Daoy (cell line): ENCODE results near the gene KLHDC8A. TPM values are rescaled to one million over a fixed set of nuclear protein-coding genes. Genes with fewer than 3 reads are reported as not detected.

Source experiments
- DNase-seq: peaks from one replicate; pipeline ENCODE4 v3.0.0-alpha.2; 2015; ENCODE audit warnings: low read depth
- total RNA-seq: library from RNA; depleted of rRNA; stranded (reverse); fragments of >200 nt; shearing (Covaris generic); gene quantifications from 2 replicates; pipeline ENCODE4 v1.2.3, GENCODE V29; 2014

Gene KLHDC8A
- total RNA-seq, 1 experiment from 2014 or later, result 0.34 TPM

- DNase-seq, result no peak
Measured at GRCh38 chr1:205345761-205346160, 11.0 kb downstream of the KLHDC8A start.

- DNase-seq, result peak; percentile 49
Measured at GRCh38 chr1:205344066-205344928, 12.4 kb downstream of the KLHDC8A start.

DNA sequence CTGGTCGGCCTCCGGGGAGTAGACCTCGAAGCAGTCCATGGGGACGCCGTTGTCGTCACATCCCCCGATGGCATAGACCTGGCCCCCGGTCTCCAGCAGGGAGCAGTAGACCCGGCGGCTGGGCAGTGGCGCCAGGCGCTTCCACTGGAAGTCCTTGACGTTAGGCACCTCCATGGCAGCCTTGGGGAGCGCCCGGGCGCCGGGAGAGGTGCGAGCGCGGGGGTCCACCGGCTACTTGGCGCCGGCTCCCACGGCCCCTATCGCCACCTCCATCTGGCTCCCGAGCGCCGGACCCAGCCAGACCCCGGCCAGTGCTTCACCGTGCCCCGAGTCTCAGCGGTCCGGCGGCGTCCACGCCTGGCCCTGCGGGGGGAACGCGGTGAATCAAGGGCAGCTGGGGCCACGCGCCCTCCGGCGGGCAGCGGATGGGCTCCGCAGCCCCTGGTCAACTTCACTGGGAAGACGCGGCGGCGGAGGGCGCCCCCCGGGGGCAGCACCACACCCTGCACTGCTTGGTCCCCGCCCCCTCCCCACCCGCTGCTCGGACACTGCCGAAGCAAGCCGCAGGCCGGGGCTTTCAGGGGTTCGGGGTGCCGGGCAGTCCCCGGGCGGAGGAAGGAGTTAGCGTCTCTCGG, 13.2 kb downstream of the KLHDC8A start:
- DNase-seq, result peak; percentile 62

- no peak for DNase-seq
Measured at GRCh38 chr1:205342986-205343385, 13.7 kb downstream of the KLHDC8A start.

GRCh38 chr1:205340676-205341075, 16.0 kb downstream of the KLHDC8A start:
- DNase-seq, result no peak

DNA sequence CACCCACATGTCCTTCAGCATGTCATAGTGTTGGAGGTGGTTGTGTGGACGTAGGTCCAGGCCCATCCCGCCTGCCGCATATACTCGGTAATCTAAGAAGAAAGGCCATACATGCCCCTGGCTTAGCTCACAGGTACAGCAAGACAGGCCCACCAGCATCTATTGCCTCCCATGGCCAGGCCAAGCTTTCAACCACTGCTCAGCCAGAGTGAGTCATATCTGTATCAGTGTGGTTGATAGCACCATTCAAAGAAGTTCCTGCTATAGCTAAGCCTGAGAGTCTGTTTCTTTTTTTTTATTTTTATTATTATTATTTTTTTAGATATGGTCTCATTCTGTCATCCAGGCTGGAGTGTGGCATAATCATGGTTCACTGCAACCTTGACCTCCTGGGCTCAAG, 17.0 kb downstream of the KLHDC8A start:
- no peak for DNase-seq

DNA sequence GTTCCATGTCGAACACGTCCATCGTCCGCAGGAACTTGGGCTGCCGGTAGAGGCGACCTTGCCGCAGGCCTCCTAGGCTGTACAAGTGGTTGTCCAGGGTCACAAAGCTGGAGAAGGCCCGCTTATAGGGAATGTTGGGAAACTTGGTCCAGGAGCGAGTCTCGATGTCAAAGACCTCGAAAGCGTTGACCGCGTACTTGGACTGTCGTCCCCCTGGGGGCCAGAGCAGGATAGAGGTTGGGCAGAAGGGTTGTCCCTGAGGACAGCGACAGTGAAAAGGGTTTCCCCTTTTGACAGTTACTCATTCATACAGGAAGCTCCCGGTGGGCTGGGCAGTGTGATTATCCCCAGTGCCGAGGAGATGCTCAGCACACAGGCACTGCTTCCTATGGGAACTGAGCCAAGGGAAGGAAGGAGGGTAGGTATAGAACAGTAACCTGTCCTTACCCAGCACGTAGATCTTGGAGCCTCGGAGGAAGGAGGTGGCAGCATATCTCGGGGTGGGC, 17.5 kb downstream of the KLHDC8A start:
- no peak for DNase-seq

- DNase-seq, result no peak
Measured at GRCh38 chr1:205338011-205338410, 18.7 kb downstream of the KLHDC8A start.

DNA sequence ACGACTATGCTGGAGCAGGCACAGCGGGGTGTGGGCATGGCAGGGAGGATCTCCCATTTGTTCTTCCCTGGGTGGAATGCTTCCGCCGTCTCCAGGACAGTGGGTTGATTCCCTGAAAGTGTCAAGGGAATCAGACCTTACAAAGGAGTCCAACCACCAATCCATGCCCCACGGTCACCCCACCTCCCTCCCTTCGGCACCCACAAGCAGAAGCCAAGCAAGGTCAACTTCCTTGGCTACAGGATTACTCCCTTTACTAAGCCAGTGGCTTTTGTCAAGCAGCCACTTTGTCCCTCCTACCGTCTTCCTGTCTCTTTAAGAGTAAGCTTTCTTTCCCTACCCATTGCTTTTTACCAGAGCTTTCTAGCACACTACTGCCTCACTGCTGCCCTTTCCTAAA, 19.2 kb downstream of the KLHDC8A start:
- no peak for DNase-seq

- peak; percentile 88 for DNase-seq
Measured at GRCh38 chr1:205335692-205336091, 21.0 kb downstream of the KLHDC8A start.

GRCh38 chr1:205332015-205332791, 24.5 kb downstream of the KLHDC8A start:
- DNase-seq, result no peak

DNA sequence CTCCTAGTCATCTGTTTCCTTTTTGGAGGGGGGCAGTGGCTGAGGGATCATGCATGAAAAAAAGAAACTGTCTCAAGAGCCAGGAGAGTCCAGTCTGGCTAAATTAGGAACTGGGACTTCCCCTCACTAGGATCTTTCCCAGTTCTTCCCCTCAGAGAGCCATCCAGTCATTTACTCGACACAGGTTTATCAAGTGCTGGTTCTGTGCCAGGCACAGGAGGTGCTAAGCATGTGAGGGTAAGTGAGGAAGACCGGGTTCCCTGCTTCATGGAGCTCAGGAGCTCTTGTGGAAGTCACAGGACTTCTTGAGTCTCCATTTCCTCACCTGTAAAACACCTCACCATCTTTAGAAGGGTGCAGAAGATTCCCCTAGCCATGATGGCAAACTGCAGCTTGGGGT, 26.6 kb downstream of the KLHDC8A start:
- DNase-seq, result no peak

- DNase-seq, result no peak
Measured at GRCh38 chr1:205329719-205330118, 27.0 kb downstream of the KLHDC8A start.

- no peak for DNase-seq
Measured at GRCh38 chr1:205328476-205328875, 28.2 kb downstream of the KLHDC8A start.

- peak; percentile 44 for DNase-seq
Measured at GRCh38 chr1:205326812-205327466, 29.8 kb downstream of the KLHDC8A start.

DNA sequence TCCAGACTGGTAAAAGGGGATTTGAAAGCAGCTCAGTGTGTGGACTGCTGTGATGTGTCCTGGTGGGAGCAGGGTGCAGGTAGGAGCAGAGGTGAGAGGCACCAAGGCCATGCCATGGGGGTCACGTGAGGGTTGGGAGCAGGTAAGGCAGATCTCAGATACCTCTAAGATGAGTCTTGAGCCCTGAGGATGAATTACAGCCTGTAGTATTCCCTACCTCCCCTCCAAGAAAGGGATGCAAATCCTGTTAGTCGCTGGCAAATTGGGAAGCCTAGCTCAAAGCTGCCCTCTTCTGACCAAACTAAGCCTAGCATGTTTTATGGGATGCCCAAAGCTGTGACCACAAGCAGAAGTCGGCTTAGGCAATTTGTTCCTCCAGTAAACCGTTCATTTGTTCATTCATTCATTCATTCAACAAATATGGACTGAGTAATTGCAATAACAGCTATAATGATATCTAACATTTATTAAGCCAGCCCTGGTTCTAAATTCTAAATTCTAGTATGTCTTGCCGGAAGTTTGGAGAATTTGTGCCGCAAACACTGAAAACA, 31.3 kb downstream of the KLHDC8A start:
- DNase-seq, result peak; percentile 85

DNA sequence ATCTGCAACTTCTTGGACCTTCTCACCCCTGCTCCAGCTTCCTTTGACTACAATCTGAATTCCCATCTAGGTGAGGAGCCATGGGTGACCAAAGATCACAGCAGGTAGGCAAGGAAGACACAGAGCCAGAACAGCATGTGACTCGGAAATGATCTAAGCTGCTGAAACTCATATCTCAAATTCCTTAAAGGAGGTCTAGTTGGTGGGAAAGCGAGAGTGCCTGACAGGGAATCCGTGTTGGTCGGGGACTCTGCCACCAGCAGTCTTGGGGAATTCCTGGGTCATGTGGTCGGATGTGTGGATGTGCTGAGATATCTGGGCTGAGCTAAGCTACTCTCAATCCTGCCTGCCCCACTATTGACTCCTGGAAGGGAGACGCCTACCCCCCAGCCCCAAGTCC, 31.9 kb downstream of the KLHDC8A start:
- peak; percentile 92 for DNase-seq

DNA sequence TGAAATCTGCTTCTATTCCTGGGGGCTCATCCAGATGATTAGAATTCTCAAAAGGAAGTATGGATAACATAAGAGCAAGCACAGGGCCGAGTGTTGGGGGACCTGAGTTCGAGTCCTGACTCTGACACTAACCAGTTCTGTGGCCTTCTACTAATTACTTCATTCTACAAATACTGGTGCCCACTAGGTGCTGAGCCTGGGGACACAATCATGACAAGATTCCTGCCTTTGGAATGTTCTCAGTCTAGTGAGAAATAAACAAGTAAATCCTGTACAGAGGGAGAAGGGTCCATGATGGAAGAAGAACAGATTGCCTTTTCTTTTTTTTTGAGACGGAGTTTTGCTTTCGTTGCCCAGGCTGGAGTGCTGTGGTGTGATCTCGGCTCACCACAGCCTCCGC, 32.9 kb downstream of the KLHDC8A start:
- no peak for DNase-seq

GRCh38 chr1:205321959-205322283, 34.8 kb downstream of the KLHDC8A start:
- no peak for DNase-seq

DNA sequence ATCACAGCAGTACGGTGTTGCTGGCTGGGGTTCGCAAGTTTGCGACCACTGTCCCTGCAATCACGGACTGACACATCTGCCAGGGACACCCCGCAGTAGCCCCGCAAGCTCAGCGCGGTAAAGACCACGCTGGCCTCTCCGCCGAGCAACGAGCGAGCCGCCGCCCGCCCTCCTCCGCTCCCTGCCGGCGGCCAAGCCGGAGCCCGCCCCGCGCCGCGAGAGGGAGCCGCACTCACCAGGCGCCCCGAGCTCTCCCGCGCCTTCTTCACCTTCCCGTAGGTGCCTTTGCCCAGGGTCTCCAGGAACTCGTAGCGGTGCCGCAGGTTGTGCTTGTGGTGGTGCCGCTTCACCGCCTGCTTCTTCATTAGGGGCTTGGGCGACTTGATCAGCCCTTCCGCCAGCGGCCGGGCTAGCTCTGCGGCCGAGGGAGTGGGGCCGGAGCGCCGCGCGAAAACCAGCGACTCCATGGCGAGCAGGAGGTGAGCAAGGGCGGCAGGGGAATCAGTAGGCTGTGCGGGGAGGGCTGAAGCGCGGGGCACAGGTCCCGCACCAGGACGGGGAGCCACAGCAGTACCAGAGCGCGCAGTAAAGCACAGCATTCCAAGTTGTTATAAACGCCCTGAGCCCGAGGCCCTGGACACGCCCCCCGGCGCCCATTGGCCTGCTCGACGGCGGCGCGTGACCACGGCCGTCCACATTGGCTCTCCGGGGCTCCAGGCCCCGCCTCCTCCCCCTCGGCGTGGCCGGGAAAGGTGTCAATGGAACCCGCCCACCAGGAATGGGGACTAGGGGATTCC, 35.4 kb downstream of the KLHDC8A start, which contains the start of gene NUAK2:
Gene NUAK2 (minus strand): TSS at position 584 of the 797 bp plus-strand sequence. CDS start 117 bp downstream, at position 467.
- peak; percentile 97 for DNase-seq
